HCEC 1CT (cell line): Measurements from ENCODE around the gene FHL2.
A peak's percentile ranks its signal among the peaks of the same experiment; 100 is the strongest.

ENCODE experiments used
- DNase-seq: peaks from one replicate; pipeline ENCODE4 v3.0.0-alpha.2; 2017

The FHL2 gene

GRCh38 chr2:105421053-105421452 is 22.2 kb upstream of the FHL2 start:
- no peak for DNase-seq

GRCh38 chr2:105418522-105418921 is 19.7 kb upstream of the FHL2 start:
- DNase-seq: no peak

- peak; percentile 56 for DNase-seq
These were observed 19.1 kb upstream of the FHL2 start for GRCh38 chr2:105417857-105418436.

- no peak for DNase-seq
These were observed 17.3 kb upstream of the FHL2 start for GRCh38 chr2:105416156-105416555.

GRCh38 chr2:105415007-105415406 is 16.2 kb upstream of the FHL2 start:
- no peak for DNase-seq

GRCh38 chr2:105413206-105413605 is 14.4 kb upstream of the FHL2 start:
- DNase-seq: no peak

GRCh38 chr2:105412584-105412983 is 13.7 kb upstream of the FHL2 start:
- DNase-seq: no peak

- DNase-seq: no peak
These were observed 13.0 kb upstream of the FHL2 start for GRCh38 chr2:105411720-105412407.

- DNase-seq: no peak
These were observed 11.7 kb upstream of the FHL2 start for GRCh38 chr2:105410554-105410953.

- peak; percentile 32 for DNase-seq
These were observed 10.9 kb upstream of the FHL2 start for GRCh38 chr2:105409717-105410116.

- DNase-seq: no peak
These were observed 9.3 kb upstream of the FHL2 start for GRCh38 chr2:105407946-105408743.

GRCh38 chr2:105406221-105406620 is 7.4 kb upstream of the FHL2 start:
- peak; percentile 74 for DNase-seq

GRCh38 chr2:105405291-105405690 is 6.4 kb upstream of the FHL2 start:
- DNase-seq: peak; percentile 76

- no peak for DNase-seq
These were observed 5.9 kb upstream of the FHL2 start for GRCh38 chr2:105404736-105405135.

- peak; percentile 95 for DNase-seq
These were observed 5.2 kb upstream of the FHL2 start for GRCh38 chr2:105403783-105404698.

GRCh38 chr2:105403241-105403782 is 4.5 kb upstream of the FHL2 start:
- no peak for DNase-seq

- DNase-seq: no peak
These were observed 4.0 kb upstream of the FHL2 start for GRCh38 chr2:105402809-105403208.

GRCh38 chr2:105401867-105402266 is 3.0 kb upstream of the FHL2 start:
- no peak for DNase-seq

GRCh38 chr2:105400138-105400540 is 1.3 kb upstream of the FHL2 start:
- no peak for DNase-seq

- DNase-seq: no peak
These were observed 483 bp upstream of the FHL2 start for GRCh38 chr2:105399207-105399861.

GRCh38 chr2:105397953-105398335 is 907 bp downstream of the FHL2 start:
- peak; percentile 46 for DNase-seq
